Stimulated activated naive CD8-positive, alpha-beta T cell treated with anti-CD3 and anti-CD28 coated beads, Interleukin-15, Interleukin-2, amounts not matched to agents 100 ng/mL and 50 ng/mL, for 24 hours (primary cell): ENCODE data around the gene PNPLA7.
"Not testable (repeated sequence)": the region's sequence is repeated elsewhere in the genome, so short reads cannot be mapped to it uniquely, and the experiment has no call there.

Experiments
- H3K27ac Mint-ChIP-seq: one replicate; pipeline ENCODE4 v1.8.0; 2021; ENCODE audit warnings: mild to moderate bottlenecking, mixed read lengths
- H3K27me3 Mint-ChIP-seq: one replicate; pipeline ENCODE4 v1.8.0; 2021; ENCODE audit warnings: mixed read lengths
- H3K36me3 Mint-ChIP-seq: one replicate; pipeline ENCODE4 v1.8.0; 2021; ENCODE audit warnings: low read depth, mixed read lengths
- H3K4me1 Mint-ChIP-seq: one replicate; pipeline ENCODE4 v1.8.0; 2021; ENCODE audit warnings: low read depth, mixed read lengths
- H3K4me3 Mint-ChIP-seq: one replicate; pipeline ENCODE4 v1.8.0; 2021; ENCODE audit warnings: mild to moderate bottlenecking, mixed read lengths
- H3K9me3 Mint-ChIP-seq: one replicate; pipeline ENCODE4 v1.8.0; 2021; ENCODE audit warnings: mixed read lengths

PNPLA7 gene

DNA sequence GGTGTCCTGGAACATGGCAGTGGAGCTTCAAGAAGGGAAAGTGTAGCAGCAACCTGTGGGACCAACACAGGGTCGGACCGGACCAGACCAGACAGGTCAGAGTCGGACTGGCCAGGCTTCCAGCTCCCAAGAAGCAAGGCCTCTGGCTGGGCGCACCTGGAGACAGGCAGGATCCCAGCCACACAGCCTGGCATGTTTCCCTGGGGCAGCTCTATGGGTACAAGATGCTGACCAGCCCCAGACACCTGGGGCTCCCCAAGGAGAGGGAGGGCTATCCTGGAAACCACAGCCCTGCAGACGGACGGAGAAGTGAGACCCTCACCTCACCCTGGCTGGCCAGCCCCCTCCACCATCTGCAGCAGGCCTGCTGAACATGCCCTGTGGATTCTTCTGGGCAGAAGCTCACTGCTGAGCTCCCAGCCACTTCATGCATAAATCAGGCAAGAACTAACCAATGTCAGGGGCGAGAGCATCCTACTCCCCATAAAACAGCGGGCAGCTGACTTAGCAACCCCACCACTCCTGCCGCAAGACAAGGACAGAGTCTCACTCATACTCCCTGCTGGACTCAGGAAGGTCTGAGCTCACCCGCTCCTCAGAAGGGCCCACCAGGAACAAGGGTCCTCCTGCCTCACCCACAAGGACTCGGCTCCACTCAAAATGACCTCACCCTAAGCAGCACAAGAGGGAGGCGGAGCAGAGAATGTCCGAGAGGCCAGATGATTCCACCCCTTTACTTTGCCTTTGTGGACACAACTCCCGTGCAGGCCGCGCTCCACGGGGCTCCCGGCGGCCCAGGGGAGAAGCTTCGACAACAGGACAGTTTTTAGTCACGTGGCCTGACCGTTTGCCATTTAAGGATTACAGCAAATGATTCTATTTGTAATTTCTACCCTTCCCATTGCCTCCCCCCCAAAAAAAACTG, 31.4 kb upstream of the PNPLA7 start:
- H3K27me3 Mint-ChIP-seq, result no peaks in the 10 kb centered on the region
- peaks cover 39% of the 10 kb centered on the region for H3K36me3 Mint-ChIP-seq
- peaks cover 21% of the 10 kb centered on the region for H3K4me1 Mint-ChIP-seq
- no peak overlapping the region for H3K4me3 Mint-ChIP-seq
- H3K27ac Mint-ChIP-seq, result peak overlapping the region; percentile 26
- no peaks in the 10 kb centered on the region for H3K9me3 Mint-ChIP-seq

- Mint-ChIP-seq H3K36me3 (peaks cover 38% of the 10 kb centered on the region), H3K27me3 (no peaks in the 10 kb centered on the region), H3K4me1 (peaks cover 28% of the 10 kb centered on the region), H3K9me3 (no peaks in the 10 kb centered on the region), H3K27ac (no peak overlapping the region), H3K4me3 (no peak overlapping the region)
Observed at GRCh38 chr9:137580954-137581322, 30.7 kb upstream of the PNPLA7 start.

DNA sequence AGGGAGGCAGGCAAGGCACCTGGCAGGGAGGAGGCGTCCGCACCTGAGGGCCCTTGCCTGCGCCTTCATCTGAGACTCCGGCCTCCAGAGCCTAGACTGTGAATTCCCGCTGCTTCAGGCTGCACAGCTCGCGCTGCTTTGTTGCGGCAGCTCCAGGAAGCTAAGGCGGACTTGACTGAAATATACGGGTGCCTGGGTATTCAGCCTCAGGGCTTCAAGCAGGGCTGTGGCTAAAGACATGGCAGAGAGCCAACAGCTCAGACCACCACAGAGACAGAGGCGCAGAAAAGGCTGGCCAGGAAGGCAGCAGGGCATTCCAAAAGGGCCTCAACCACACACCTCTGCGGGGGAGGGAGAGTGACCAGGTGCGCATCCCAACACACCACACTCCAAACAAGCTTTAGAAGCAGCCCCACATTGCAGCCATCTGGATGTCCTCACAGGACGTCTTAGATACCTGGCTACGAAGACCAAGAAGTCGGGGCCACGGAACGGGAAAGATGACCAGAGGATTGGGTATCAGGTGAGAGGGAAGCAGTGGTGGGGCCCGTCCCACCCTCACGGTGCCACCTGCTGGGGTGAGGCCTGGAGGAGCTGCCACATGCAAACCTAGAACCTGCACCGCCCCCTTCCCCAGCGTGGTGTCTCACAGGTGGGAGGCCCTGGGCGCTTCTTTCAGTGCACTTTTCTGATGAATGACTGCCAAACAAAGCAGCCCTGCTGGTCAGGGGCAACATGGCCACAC, 30.2 kb upstream of the PNPLA7 start:
- no peak overlapping the region for H3K27ac Mint-ChIP-seq
- no peaks in the 10 kb centered on the region for H3K27me3 Mint-ChIP-seq
- no peak overlapping the region for H3K4me3 Mint-ChIP-seq
- no peaks in the 10 kb centered on the region for H3K9me3 Mint-ChIP-seq
- peaks cover 34% of the 10 kb centered on the region for H3K4me1 Mint-ChIP-seq
- peaks cover 42% of the 10 kb centered on the region for H3K36me3 Mint-ChIP-seq

- Mint-ChIP-seq H3K4me3 (peak overlapping the region; percentile 56), H3K27ac (peak overlapping the region; percentile 58), H3K27me3 (no peaks in the 10 kb centered on the region), H3K4me1 (peaks cover 39% of the 10 kb centered on the region), H3K9me3 (no peaks in the 10 kb centered on the region), H3K36me3 (peaks cover 49% of the 10 kb centered on the region)
Observed at GRCh38 chr9:137579259-137579604, 29.0 kb upstream of the PNPLA7 start.

DNA sequence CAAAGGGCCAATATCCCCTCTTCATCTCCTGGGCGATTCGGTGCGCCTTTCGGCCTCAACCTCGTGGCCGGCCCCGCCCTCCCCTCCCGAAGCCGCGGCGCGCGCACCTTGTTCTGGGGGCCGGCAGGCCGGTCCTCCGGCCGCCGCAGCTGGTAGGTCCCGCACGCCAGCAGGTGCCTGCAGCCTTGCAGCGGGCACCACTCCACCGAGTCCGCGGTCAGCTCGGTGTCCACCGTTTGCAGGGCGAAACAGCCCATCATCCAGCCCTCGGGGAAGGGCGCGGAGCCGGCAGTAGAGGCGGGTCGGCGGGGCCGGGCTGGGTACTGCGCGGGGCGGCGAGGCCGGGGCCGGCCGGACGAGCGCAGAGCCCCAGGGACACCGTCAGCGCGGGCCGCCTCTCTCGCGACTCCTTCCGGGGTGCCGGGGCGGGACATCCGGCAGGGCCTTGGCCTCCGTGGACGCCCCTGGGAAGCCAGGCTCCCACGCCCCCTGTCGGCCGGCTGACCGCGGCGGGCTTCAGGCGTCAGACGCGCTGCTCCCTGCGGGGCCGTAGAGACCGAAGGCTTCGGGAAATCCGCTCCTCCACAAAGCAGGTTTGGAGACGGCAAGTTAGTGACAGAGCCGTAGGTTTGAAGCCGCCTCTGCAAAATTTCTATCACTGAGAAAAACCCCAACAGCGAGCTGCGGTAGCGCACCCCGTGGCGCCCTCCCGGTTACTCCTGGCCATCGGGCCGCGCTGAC, 28.5 kb upstream of the PNPLA7 start, which contains the start of gene DPH7:
Gene DPH7, minus strand, starts transcription at position 408 of the 741 bp plus-strand sequence. Its CDS starts 148 bp downstream, at position 260.
- Mint-ChIP-seq H3K4me1 (peaks cover 39% of the 10 kb centered on the region), H3K4me3 (peak within 1 kb of the TSS; percentile 91), H3K27ac (peak within 1 kb of the TSS; percentile 82), H3K9me3 (no peaks in the 10 kb centered on the region), H3K36me3 (peaks cover 51% of the 10 kb centered on the region), H3K27me3 (no peaks in the 10 kb centered on the region)

GRCh38 chr9:137575716-137576411, 25.7 kb upstream of the PNPLA7 start:
- peaks cover 39% of the 10 kb centered on the region for H3K4me1 Mint-ChIP-seq
- H3K27me3 Mint-ChIP-seq, result no peaks in the 10 kb centered on the region
- H3K36me3 Mint-ChIP-seq, result peaks cover 42% of the 10 kb centered on the region
- H3K4me3 Mint-ChIP-seq, result peak overlapping the region; percentile 1
- H3K27ac Mint-ChIP-seq, result peak overlapping the region; percentile 28
- H3K9me3 Mint-ChIP-seq, result no peaks in the 10 kb centered on the region

DNA sequence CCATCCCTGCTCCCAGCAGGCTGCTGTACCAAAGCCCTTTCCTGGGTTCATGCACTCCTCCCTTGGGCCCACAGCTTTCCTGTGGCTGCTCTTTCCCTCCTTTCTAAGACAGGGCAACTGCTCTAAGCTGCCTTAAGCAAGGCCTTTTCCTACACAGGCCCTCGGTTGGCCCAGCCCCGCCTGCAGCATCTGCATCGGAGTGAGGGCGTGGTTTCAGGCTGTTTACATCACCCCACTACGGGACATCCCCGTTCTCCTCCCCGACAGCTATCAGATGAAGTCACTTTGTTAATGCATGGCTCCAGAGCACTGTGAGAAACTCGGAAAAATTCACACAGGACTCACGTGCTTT, 25.1 kb upstream of the PNPLA7 start:
- Mint-ChIP-seq H3K4me1 (peaks cover 39% of the 10 kb centered on the region), H3K27ac (peak overlapping the region; percentile 28), H3K36me3 (peaks cover 47% of the 10 kb centered on the region)

GRCh38 chr9:137574192-137574591, 24.0 kb upstream of the PNPLA7 start:
- H3K9me3 Mint-ChIP-seq, result no peaks in the 10 kb centered on the region
- no peak overlapping the region for H3K27ac Mint-ChIP-seq
- H3K36me3 Mint-ChIP-seq, result peaks cover 53% of the 10 kb centered on the region
- no peak overlapping the region for H3K4me3 Mint-ChIP-seq
- H3K27me3 Mint-ChIP-seq, result no peaks in the 10 kb centered on the region
- H3K4me1 Mint-ChIP-seq, result peaks cover 36% of the 10 kb centered on the region

More for the DNA sequence above, 25.1 kb upstream of the PNPLA7 start:
- Mint-ChIP-seq H3K27me3 (no peaks in the 10 kb centered on the region), H3K9me3 (no peaks in the 10 kb centered on the region), H3K4me3 (no peak overlapping the region)

GRCh38 chr9:137570566-137570965, 20.4 kb upstream of the PNPLA7 start:
- Mint-ChIP-seq H3K4me3 (no peak overlapping the region), H3K36me3 (peaks cover 43% of the 10 kb centered on the region), H3K9me3 (no peaks in the 10 kb centered on the region), H3K27ac (peak overlapping the region; percentile 0), H3K4me1 (peaks cover 8% of the 10 kb centered on the region), H3K27me3 (no peaks in the 10 kb centered on the region)

DNA sequence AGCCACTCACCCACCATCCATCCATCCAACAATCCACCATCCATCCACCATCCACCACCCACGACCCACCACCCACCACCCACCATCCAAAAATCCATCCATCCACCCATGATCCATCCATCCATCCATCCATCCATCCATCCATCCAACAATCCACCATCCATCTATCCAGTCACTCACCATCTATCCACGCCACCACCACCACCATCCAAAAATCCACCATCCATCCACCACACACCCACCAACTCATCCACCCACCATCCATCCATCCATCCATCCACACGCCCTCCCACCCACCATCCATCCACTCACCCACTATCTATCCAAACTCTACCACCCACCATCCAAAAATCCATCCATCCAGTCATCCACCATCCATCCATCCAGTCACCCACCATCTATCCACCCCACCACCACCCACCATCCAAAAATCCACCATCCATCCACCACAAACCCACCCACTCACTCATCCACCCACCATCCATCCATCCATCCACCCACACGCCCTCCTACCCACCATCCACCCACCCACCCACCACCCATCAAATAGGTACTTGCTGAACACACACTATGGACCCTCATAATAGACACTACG, 19.5 kb upstream of the PNPLA7 start:
- H3K4me1 Mint-ChIP-seq, result no peaks in the 10 kb centered on the region
- no peak overlapping the region for H3K27ac Mint-ChIP-seq
- H3K9me3 Mint-ChIP-seq, result no peaks in the 10 kb centered on the region
- no peaks in the 10 kb centered on the region for H3K27me3 Mint-ChIP-seq
- H3K36me3 Mint-ChIP-seq, result peaks cover 35% of the 10 kb centered on the region
- H3K4me3 Mint-ChIP-seq, result no peak overlapping the region

DNA sequence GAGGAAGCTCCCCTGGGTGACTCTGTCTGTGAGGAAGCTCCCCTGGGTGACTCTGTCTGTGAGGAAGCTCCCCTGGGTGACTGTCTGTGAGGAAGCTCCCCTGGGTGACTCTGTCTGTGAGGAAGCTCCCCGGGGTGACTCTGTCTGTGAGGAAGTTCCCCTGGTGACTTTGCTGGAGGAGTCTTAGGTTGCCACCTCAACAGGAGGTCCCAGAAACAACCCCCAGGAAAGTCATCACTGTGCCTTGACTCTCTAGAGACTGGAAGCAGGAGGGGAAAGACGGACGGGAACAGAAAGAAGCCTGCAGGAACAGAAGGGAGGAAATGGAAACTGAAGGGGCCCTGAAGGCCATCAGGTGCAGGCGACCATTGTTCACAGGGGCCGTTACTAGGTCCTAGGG, 18.2 kb upstream of the PNPLA7 start:
- not testable (repeated sequence) for H3K27me3 Mint-ChIP-seq, H3K27ac Mint-ChIP-seq, H3K4me1 Mint-ChIP-seq, H3K9me3 Mint-ChIP-seq, H3K4me3 Mint-ChIP-seq
- peaks cover 35% of the 10 kb centered on the region for H3K36me3 Mint-ChIP-seq

GRCh38 chr9:137564817-137565411, 14.7 kb upstream of the PNPLA7 start:
- Mint-ChIP-seq H3K4me1 (no peaks in the 10 kb centered on the region), H3K27ac (no peak overlapping the region), H3K36me3 (peaks cover 39% of the 10 kb centered on the region), H3K9me3 (no peaks in the 10 kb centered on the region), H3K4me3 (no peak overlapping the region), H3K27me3 (no peaks in the 10 kb centered on the region)

- H3K27ac Mint-ChIP-seq, result no peak overlapping the region
- H3K9me3 Mint-ChIP-seq, result no peaks in the 10 kb centered on the region
- peaks cover 42% of the 10 kb centered on the region for H3K36me3 Mint-ChIP-seq
- no peaks in the 10 kb centered on the region for H3K27me3 Mint-ChIP-seq
- no peak overlapping the region for H3K4me3 Mint-ChIP-seq
- no peaks in the 10 kb centered on the region for H3K4me1 Mint-ChIP-seq
Observed at GRCh38 chr9:137564134-137564533, 13.9 kb upstream of the PNPLA7 start.

GRCh38 chr9:137558127-137558526, 7.9 kb upstream of the PNPLA7 start:
- H3K27me3 Mint-ChIP-seq, result no peaks in the 10 kb centered on the region
- no peaks in the 10 kb centered on the region for H3K9me3 Mint-ChIP-seq
- peaks cover 49% of the 10 kb centered on the region for H3K36me3 Mint-ChIP-seq
- H3K27ac Mint-ChIP-seq, result no peak overlapping the region
- H3K4me1 Mint-ChIP-seq, result peaks cover 4% of the 10 kb centered on the region
- no peak overlapping the region for H3K4me3 Mint-ChIP-seq
